Liver (tissue), 9 donors: ENCODE results near the gene OPN4. TPM values are rescaled to one million over a fixed set of nuclear protein-coding genes. Genes with fewer than 3 reads are reported as not detected.

Source experiments
- DNase-seq: peaks from one replicate; pipeline ENCODE4 v3.0.0-alpha.2; 2017; ENCODE audit warnings: low spot score
- H3K27ac ChIP-seq, 2 donors: one replicate each; pipeline ENCODE4 v1.7.0; 2013; ENCODE audit warnings: inconsistent platforms in 2 of 2, low read length in 2 of 2, control low read depth in 1 of 2, low read depth in 1 of 2, mild to moderate bottlenecking in 1 of 2
- H3K27me3 ChIP-seq, 4 donors: one replicate each; pipeline versions ENCODE4 v1.6.1 to v1.7.0; 2013; ENCODE audit warnings: low read length in 3 of 4, inconsistent platforms in 1 of 4, mild to moderate bottlenecking in 1 of 4, moderate library complexity in 1 of 4; ENCODE audit not compliant: control insufficient read depth in 4 of 4, insufficient read depth in 4 of 4
- H3K36me3 ChIP-seq, 4 donors: one replicate each; pipeline versions ENCODE4 v1.6.1 to v1.7.0; 2013; ENCODE audit warnings: low read length in 3 of 4, mild to moderate bottlenecking in 3 of 4, low read depth in 1 of 4, moderate library complexity in 1 of 4; ENCODE audit not compliant: control insufficient read depth in 4 of 4, insufficient read depth in 3 of 4
- H3K4me1 ChIP-seq, 4 donors: one replicate each; pipeline versions ENCODE4 v1.6.1 to v1.7.0; 2013; ENCODE audit warnings: low read length in 3 of 4, mild to moderate bottlenecking in 3 of 4, moderate library complexity in 1 of 4; ENCODE audit not compliant: control insufficient read depth in 4 of 4, insufficient read depth in 4 of 4
- H3K4me3 ChIP-seq, 3 donors: one replicate each; pipeline versions ENCODE4 v1.6.1 to v1.7.0; 2013; ENCODE audit warnings: low read length in 3 of 3, control low read depth in 1 of 3, low read depth in 1 of 3, mild to moderate bottlenecking in 1 of 3
- H3K9ac ChIP-seq, 2 donors: one replicate each; pipeline ENCODE4 v1.7.0; 2013; ENCODE audit warnings: low read length in 2 of 2, mild to moderate bottlenecking in 2 of 2, moderate library complexity in 2 of 2, control low read depth in 1 of 2, low read depth in 1 of 2
- H3K9me3 ChIP-seq, 4 donors: one replicate each; pipeline versions ENCODE4 v1.6.1 to v1.7.0; 2013; ENCODE audit warnings: low read length in 3 of 4; ENCODE audit not compliant: control insufficient read depth in 4 of 4
- CTCF ChIP-seq: fragments of 150-350 bp; IDR thresholded peaks from 2 replicates; pipeline ENCODE4 v1.5.1; 2017; ENCODE audit warnings: improper control_type of control experiment, low read depth, low read length; ENCODE audit not compliant: missing input control
- GABPA ChIP-seq, 2 donors: IDR thresholded peaks in 1 of 2; conservative IDR thresholded peaks in 1 of 2; 2 replicates each; pipeline ENCODE4 v1.6.1; 2016; ENCODE audit warnings: antibody characterized with exemption in 2 of 2, mild to moderate bottlenecking in 1 of 2, moderate library complexity in 1 of 2
- HNF4A ChIP-seq, 2 donors: conservative IDR thresholded peaks; 2 replicates each; pipeline ENCODE4 v1.6.1; 2016; ENCODE audit warnings: antibody characterized with exemption in 2 of 2, mild to moderate bottlenecking in 2 of 2
- HNF4G ChIP-seq: IDR thresholded peaks from 2 replicates; pipeline ENCODE4 v1.6.1; 2016; ENCODE audit warnings: antibody characterized with exemption
- RAD21 ChIP-seq, 2 donors: IDR thresholded peaks; 2 replicates each; pipeline ENCODE4 v1.6.1; 2016; ENCODE audit warnings: antibody characterized with exemption in 2 of 2, mild to moderate bottlenecking in 2 of 2
- REST ChIP-seq: IDR thresholded peaks from 2 replicates; pipeline ENCODE4 v1.6.1; 2016; ENCODE audit warnings: antibody characterized with exemption, mild to moderate bottlenecking
- RXRA ChIP-seq, 2 donors: IDR thresholded peaks; 2 replicates each; pipeline ENCODE4 v1.6.1; 2017 to 2018; ENCODE audit warnings: antibody characterized with exemption in 2 of 2, mild to moderate bottlenecking in 1 of 2
- SP1 ChIP-seq: IDR thresholded peaks from 2 replicates; pipeline ENCODE4 v1.6.1; 2018; ENCODE audit warnings: antibody characterized with exemption, mild to moderate bottlenecking
- ZBTB33 ChIP-seq: IDR thresholded peaks from 2 replicates; pipeline ENCODE4 v1.6.1; 2016; ENCODE audit warnings: antibody characterized with exemption
- WGBS: extraction: QIAGEN DNeasy Blood & Tissue Kit; methylation state at CpG from one replicate; pipeline ENCODE4 v1.1.7; 2013; 5-methylcytosine and 5-hydroxymethylcytosine counted together
- polyA plus RNA-seq, 2 donors: library from polyadenylated mRNA; stranded (reverse) in 1 of 2; unstranded in 1 of 2; fragments of 200-250 nt in 1 of 2; fragments of >200 nt in 1 of 2; fragmentation: Nextera tagmentation in 1 of 2; extraction: Ambion mirVana in 1 of 2; gene quantifications; one replicate each; pipeline versions ENCODE4 v1.2.1 to v1.2.3, GENCODE V29; 2013 to 2015
- total RNA-seq, 2 donors: library from RNA; depleted of rRNA; stranded (reverse); fragments of >200 nt; gene quantifications; one replicate each; pipeline ENCODE4 v1.2.3, GENCODE V29; 2014
- TF ChIP-seq, protein P1 (sequence below): IDR thresholded peaks from 2 replicates; pipeline ENCODE4 v1.6.1; 2016; ENCODE audit warnings: antibody characterized with exemption
- donor health status: healthy.
- donor health status: healthy.
- donor health status: healthy.
- donor health status: healthy.
- donor health status: healthy.

Gene OPN4
- total and polyA plus RNA-seq, 4 donors: not detected

GRCh38 chr10:86658261-86658741 lies 4.0 kb downstream of the OPN4 start:
- Histone ChIP-seq H3K36me3 (no peaks in the 10 kb centered on the region), H3K4me1 (no peaks in the 10 kb centered on the region), H3K9me3 (no peaks in the 10 kb centered on the region), H3K27me3 (no peaks in the 10 kb centered on the region), H3K9ac (no peak overlapping the region), H3K4me3 (no peak overlapping the region), H3K27ac (no peak overlapping the region)
- no peak for DNase-seq
- no peak for TF ChIP-seq HNF4A (conservative IDR thresholded peaks at IDR 0.05)
- TF ChIP-seq SP1: no peak
- TF ChIP-seq RXRA (IDR thresholded peaks at IDR 0.05): no peak
- no peak for TF ChIP-seq ZBTB33
- TF ChIP-seq HNF4G: no peak
- no peak for TF ChIP-seq RAD21 (IDR thresholded peaks at IDR 0.05)
- 93% methylated on average over 12 of the region's 12 CpGs for WGBS

DNA sequence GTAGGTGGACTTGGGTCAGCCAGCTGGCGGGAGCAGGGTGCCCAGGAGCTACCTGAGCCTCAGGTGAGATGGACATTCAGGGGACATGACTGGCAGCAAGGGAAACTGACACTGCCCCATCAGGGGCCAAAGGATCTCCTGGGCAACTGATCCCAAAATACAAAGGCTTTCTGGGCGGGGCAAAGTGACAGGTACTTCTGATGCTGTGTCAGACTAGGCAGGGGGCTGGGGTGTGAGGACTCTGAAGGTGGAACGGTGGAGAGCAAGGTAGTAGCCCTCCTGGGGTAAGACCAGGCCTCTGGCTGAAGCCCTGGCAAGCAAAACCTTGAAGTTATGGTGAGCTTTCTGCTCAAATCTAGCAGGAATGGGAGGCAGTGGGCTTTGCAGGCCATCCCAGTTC lies 4.4 kb downstream of the OPN4 start:
- H3K9me3 ChIP-seq: no peaks in the 10 kb centered on the region

More for the DNA sequence above, 4.4 kb downstream of the OPN4 start:
- 62% methylated on average over 3 of the region's 3 CpGs for WGBS
- no peaks in the 10 kb centered on the region for H3K4me1 ChIP-seq
- no peaks in the 10 kb centered on the region for H3K36me3 ChIP-seq
- no peak overlapping the region for H3K4me3 ChIP-seq
- no peaks in the 10 kb centered on the region for H3K27me3 ChIP-seq
- no peak for TF ChIP-seq CTCF
- no peak for TF ChIP-seq REST
- no peak for TF ChIP-seq GABPA (IDR thresholded peaks at IDR 0.05 in 1 of 2, conservative IDR thresholded peaks at IDR 0.05 in 1 of 2)
- TF ChIP-seq, protein P1, sequence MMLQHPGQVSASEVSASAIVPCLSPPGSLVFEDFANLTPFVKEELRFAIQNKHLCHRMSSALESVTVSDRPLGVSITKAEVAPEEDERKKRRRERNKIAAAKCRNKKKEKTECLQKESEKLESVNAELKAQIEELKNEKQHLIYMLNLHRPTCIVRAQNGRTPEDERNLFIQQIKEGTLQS: no peak
- no peak for TF ChIP-seq RAD21 (IDR thresholded peaks at IDR 0.05)
- TF ChIP-seq HNF4G: no peak
- H3K27ac ChIP-seq: no peak overlapping the region
- DNase-seq: no peak
- no peak overlapping the region for H3K9ac ChIP-seq
